Measurements from ENCODE around the gene IL16. TPM values are rescaled to one million over a fixed set of nuclear protein-coding genes. Genes with fewer than 3 reads are reported as not detected.

IL16 gene
- polyA plus RNA-seq, 2 of the 4 experiments (the other 2 are of a cell fraction) = 0.09 TPM; not detected in 1

DNA sequence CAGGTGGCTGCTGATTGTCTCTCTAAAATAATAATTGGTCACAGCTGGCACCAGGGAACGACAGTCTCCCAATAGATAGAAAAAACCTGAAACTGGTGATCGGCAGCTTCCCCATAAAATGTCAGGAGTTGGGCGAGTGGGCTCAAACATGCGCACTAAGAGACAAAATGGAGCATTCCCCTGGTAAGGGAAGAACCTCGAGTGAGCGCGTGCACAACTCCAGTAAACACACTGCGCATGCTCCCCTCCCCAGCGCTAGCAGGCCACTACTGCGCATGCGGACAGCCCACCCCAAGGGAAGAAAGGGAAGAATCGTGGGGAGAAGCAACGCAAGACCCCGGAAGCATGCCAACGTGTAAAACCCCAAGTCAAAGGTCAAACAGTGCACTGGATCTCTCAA is 134.9 kb downstream of the IL16 start:
- 66% methylated on average over 15 of the region's 15 CpGs for WGBS (ENCODE audit: missing lambda C conversion rate)
- no peak for TF ChIP-seq KDM1A (IDR thresholded peaks at IDR 0.05; ENCODE audit: low read depth)
- TF ChIP-seq, protein P1, sequence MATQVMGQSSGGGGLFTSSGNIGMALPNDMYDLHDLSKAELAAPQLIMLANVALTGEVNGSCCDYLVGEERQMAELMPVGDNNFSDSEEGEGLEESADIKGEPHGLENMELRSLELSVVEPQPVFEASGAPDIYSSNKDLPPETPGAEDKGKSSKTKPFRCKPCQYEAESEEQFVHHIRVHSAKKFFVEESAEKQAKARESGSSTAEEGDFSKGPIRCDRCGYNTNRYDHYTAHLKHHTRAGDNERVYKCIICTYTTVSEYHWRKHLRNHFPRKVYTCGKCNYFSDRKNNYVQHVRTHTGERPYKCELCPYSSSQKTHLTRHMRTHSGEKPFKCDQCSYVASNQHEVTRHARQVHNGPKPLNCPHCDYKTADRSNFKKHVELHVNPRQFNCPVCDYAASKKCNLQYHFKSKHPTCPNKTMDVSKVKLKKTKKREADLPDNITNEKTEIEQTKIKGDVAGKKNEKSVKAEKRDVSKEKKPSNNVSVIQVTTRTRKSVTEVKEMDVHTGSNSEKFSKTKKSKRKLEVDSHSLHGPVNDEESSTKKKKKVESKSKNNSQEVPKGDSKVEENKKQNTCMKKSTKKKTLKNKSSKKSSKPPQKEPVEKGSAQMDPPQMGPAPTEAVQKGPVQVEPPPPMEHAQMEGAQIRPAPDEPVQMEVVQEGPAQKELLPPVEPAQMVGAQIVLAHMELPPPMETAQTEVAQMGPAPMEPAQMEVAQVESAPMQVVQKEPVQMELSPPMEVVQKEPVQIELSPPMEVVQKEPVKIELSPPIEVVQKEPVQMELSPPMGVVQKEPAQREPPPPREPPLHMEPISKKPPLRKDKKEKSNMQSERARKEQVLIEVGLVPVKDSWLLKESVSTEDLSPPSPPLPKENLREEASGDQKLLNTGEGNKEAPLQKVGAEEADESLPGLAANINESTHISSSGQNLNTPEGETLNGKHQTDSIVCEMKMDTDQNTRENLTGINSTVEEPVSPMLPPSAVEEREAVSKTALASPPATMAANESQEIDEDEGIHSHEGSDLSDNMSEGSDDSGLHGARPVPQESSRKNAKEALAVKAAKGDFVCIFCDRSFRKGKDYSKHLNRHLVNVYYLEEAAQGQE (IDR thresholded peaks at IDR 0.05) = no peak
- no peak for TF ChIP-seq NPAS2 (CRISPR knock-in tag; IDR thresholded peaks at IDR 0.05; ENCODE audit: borderline replicate concordance)
- TF ChIP-seq ZFP36 (IDR thresholded peaks at IDR 0.05; ENCODE audit: borderline replicate concordance, partially characterized antibody) = no peak
- TF ChIP-seq EHMT2 (IDR thresholded peaks at IDR 0.05; ENCODE audit: low read depth) = no peak
- TF ChIP-seq BHLHE40 (IDR thresholded peaks at IDR 0.05; ENCODE audit: low read depth, low read length) = no peak
- TF ChIP-seq RAD21 (conservative IDR thresholded peaks at IDR 0.05 in 1 of 2, IDR thresholded peaks at IDR 0.05 in 1 of 2) = no peak
- TF ChIP-seq CHD2 (IDR thresholded peaks at IDR 0.05; ENCODE audit: low read length, partially characterized antibody) = no peak
- TF ChIP-seq MAFK (IDR thresholded peaks at IDR 0.05; ENCODE audit: partially characterized antibody) = no peak
- Histone ChIP-seq H3K4me3 (no peak overlapping the region), H3K9me3 (no peaks in the 10 kb centered on the region), H3K4me1 (no peaks in the 10 kb centered on the region), H3K27ac (no peak overlapping the region), H3K4me2 (no peak overlapping the region)
- no peak for ATAC-seq
- no peak for DNase-seq (ENCODE audit: low read depth in 1 of 2, low spot score in 1 of 2)
- ChIA-PET CTCF (interaction anchor here (1.0 to 1.5 kb wide), 3 partner anchors 9 to 66 kb away, joined by 3 to 4 read pairs (median 3); no protein-coding TSS in a partner anchor), POLR2A (no interaction called here)
- FAIRE-seq = no peak

GRCh38 chr15:81332326-81332725 is 135.6 kb downstream of the IL16 start:
- Histone ChIP-seq H3K4me2 (no peak overlapping the region), H3K9me3 (no peaks in the 10 kb centered on the region), H3K27ac (no peak overlapping the region), H3K4me3 (no peak overlapping the region), H3K4me1 (no peaks in the 10 kb centered on the region)
- DNase-seq (ENCODE audit: low read depth in 1 of 2, low spot score in 1 of 2) = no peak
- FAIRE-seq = no peak
- ChIA-PET CTCF (interaction anchor here (1.1 to 1.5 kb wide), 2 partner anchors 9 to 39 kb away, joined by 3 to 4 read pairs; no protein-coding TSS in a partner anchor), POLR2A (no interaction called here)
- TF ChIP-seq ZFP36 (IDR thresholded peaks at IDR 0.05; ENCODE audit: borderline replicate concordance, partially characterized antibody) (no peak), HOXB5 (CRISPR knock-in tag; IDR thresholded peaks at IDR 0.05) (no peak), MAX (IDR thresholded peaks at IDR 0.05) (no peak), RFX5 (IDR thresholded peaks at IDR 0.05) (no peak), NPAS2 (CRISPR knock-in tag; IDR thresholded peaks at IDR 0.05; ENCODE audit: borderline replicate concordance) (no peak), RAD21 (conservative IDR thresholded peaks at IDR 0.05 in 1 of 2, IDR thresholded peaks at IDR 0.05 in 1 of 2) (no peak), TFCP2L1 (CRISPR knock-in tag; IDR thresholded peaks at IDR 0.05) (no peak), CHD4 (IDR thresholded peaks at IDR 0.05; ENCODE audit: borderline replicate concordance) (no peak), FOSL2 (IDR thresholded peaks at IDR 0.05) (no peak), FOSL2 (CRISPR knock-in tag; IDR thresholded peaks at IDR 0.05) (no peak)
- TF ChIP-seq, protein P2, sequence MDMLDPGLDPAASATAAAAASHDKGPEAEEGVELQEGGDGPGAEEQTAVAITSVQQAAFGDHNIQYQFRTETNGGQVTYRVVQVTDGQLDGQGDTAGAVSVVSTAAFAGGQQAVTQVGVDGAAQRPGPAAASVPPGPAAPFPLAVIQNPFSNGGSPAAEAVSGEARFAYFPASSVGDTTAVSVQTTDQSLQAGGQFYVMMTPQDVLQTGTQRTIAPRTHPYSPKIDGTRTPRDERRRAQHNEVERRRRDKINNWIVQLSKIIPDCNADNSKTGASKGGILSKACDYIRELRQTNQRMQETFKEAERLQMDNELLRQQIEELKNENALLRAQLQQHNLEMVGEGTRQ (IDR thresholded peaks at IDR 0.05) = no peak
- WGBS (ENCODE audit: missing lambda C conversion rate) = 41% methylated on average over 11 of the region's 12 CpGs
- no peak; a peak in 1 of 6 replicates for ATAC-seq

GRCh38 chr15:81333363-81333762 is 136.7 kb downstream of the IL16 start:
- H3K4me3 ChIP-seq = no peak overlapping the region
- no peaks in the 10 kb centered on the region for H3K9me3 ChIP-seq
- ATAC-seq (no peak), FAIRE-seq (no peak), DNase-seq (ENCODE audit: low read depth in 1 of 2, low spot score in 1 of 2) (no peak)
- ChIA-PET CTCF (interaction anchor here (0.6 to 1.0 kb wide), 2 partner anchors 12 to 58 kb away, joined by 3 read pairs; no protein-coding TSS in a partner anchor), POLR2A (interaction anchor here (0.7 kb wide), 1 partner anchor 14 kb away, joined by 4 read pairs; no protein-coding TSS in a partner anchor)
- no peak for TF ChIP-seq CBX8 (IDR thresholded peaks at IDR 0.05)
- TF ChIP-seq CEBPB (IDR thresholded peaks at IDR 0.05) = no peak
- no peak for TF ChIP-seq EHF (CRISPR knock-in tag; IDR thresholded peaks at IDR 0.05)
- no peak for TF ChIP-seq ZSCAN20 (CRISPR knock-in tag; IDR thresholded peaks at IDR 0.05)
- no peak for TF ChIP-seq EP300 (IDR thresholded peaks at IDR 0.05)
- no peak for TF ChIP-seq RFX5 (IDR thresholded peaks at IDR 0.05)
- no peak for TF ChIP-seq KDM5A (IDR thresholded peaks at IDR 0.05)
- no peak for TF ChIP-seq PHF8 (IDR thresholded peaks at IDR 0.05; ENCODE audit: borderline replicate concordance, low read depth)
- no peak for TF ChIP-seq RAD21 (conservative IDR thresholded peaks at IDR 0.05 in 1 of 2, IDR thresholded peaks at IDR 0.05 in 1 of 2)
- TF ChIP-seq RCOR1 (IDR thresholded peaks at IDR 0.05; ENCODE audit: low read depth, low read length) = no peak
- TF ChIP-seq, protein P3, sequence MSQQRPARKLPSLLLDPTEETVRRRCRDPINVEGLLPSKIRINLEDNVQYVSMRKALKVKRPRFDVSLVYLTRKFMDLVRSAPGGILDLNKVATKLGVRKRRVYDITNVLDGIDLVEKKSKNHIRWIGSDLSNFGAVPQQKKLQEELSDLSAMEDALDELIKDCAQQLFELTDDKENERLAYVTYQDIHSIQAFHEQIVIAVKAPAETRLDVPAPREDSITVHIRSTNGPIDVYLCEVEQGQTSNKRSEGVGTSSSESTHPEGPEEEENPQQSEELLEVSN (IDR thresholded peaks at IDR 0.05; ENCODE audit: borderline replicate concordance, low read depth) = no peak
- no peak for TF ChIP-seq POLR2AphosphoS2 (conservative IDR thresholded peaks at IDR 0.05; ENCODE audit: low read length)
- TF ChIP-seq EHMT2 (IDR thresholded peaks at IDR 0.05; ENCODE audit: low read depth) = no peak
- no peak for TF ChIP-seq RARB (CRISPR knock-in tag; IDR thresholded peaks at IDR 0.05)
- 57% methylated on average over 3 of the region's 3 CpGs for WGBS (ENCODE audit: missing lambda C conversion rate)
- no peak overlapping the region for H3K4me2 ChIP-seq
- no peak overlapping the region for H3K27ac ChIP-seq
- H3K4me1 ChIP-seq = peaks cover 5% of the 10 kb centered on the region; the same call in 2 of the 3 replicates
